Erythroblast (primary cell): Measurements from ENCODE around the gene ALDH3B1.

ENCODE experiments used
- GATA1 ChIP-seq: IDR thresholded peaks from 2 replicates; pipeline ENCODE4 v1.6.1; 2011; ENCODE audit warnings: low read depth, mild to moderate bottlenecking, control low read depth, low read length, moderate library complexity
- POLR2A ChIP-seq: IDR thresholded peaks from 2 replicates; pipeline ENCODE4 v1.6.1; 2011; ENCODE audit warnings: mild to moderate bottlenecking, low read length

GRCh38 chr11:68036717-68037239 is 26.7 kb downstream of the ALDH3B1 start:
- TF ChIP-seq POLR2A (peak; percentile 13), GATA1 (no peak)
